DMS 273 treated with DMSO at 0.1 percent for 48 hours (cell line): ENCODE results near the gene CAMSAP2.

Experiments used
- DNase-seq: peaks from one replicate; lab custom pipeline; 2025; lab: John Stamatoyannopoulos, UW

CAMSAP2 gene

GRCh38 chr1:200738327-200738948 lies at the start of gene CAMSAP2:
Gene CAMSAP2, plus strand, starts transcription at chr1:200738893. Its CDS starts 935 bp downstream, at chr1:200739828.
- peak; percentile 71 for DNase-seq

GRCh38 chr1:200692316-200692715 lies 46.4 kb upstream of the CAMSAP2 start:
- DNase-seq: no peak

GRCh38 chr1:200693327-200693726 lies 45.4 kb upstream of the CAMSAP2 start:
- no peak for DNase-seq

GRCh38 chr1:200694738-200695137 lies 44.0 kb upstream of the CAMSAP2 start:
- DNase-seq: no peak

GRCh38 chr1:200699871-200700270 lies 38.8 kb upstream of the CAMSAP2 start:
- no peak for DNase-seq

GRCh38 chr1:200704986-200705500 lies 33.6 kb upstream of the CAMSAP2 start:
- DNase-seq: no peak

GRCh38 chr1:200706111-200706814 lies 32.4 kb upstream of the CAMSAP2 start:
- DNase-seq: no peak

GRCh38 chr1:200707116-200707515 lies 31.6 kb upstream of the CAMSAP2 start:
- no peak for DNase-seq

- no peak for DNase-seq
Measured at GRCh38 chr1:200708161-200708560, 30.5 kb upstream of the CAMSAP2 start.

GRCh38 chr1:200708769-200709168 lies 29.9 kb upstream of the CAMSAP2 start:
- DNase-seq: no peak

- DNase-seq: no peak
Measured at GRCh38 chr1:200710166-200710565, 28.5 kb upstream of the CAMSAP2 start.

GRCh38 chr1:200714504-200715187 lies 24.0 kb upstream of the CAMSAP2 start:
- DNase-seq: no peak

- no peak for DNase-seq
Measured at GRCh38 chr1:200720199-200720598, 18.5 kb upstream of the CAMSAP2 start.

- no peak for DNase-seq
Measured at GRCh38 chr1:200724064-200724463, 14.6 kb upstream of the CAMSAP2 start.

GRCh38 chr1:200727257-200727656 lies 11.4 kb upstream of the CAMSAP2 start:
- no peak for DNase-seq

GRCh38 chr1:200729863-200730262 lies 8.8 kb upstream of the CAMSAP2 start:
- no peak for DNase-seq

GRCh38 chr1:200731654-200732332 lies 6.9 kb upstream of the CAMSAP2 start:
- DNase-seq: no peak

GRCh38 chr1:200732438-200732837 lies 6.3 kb upstream of the CAMSAP2 start:
- DNase-seq: no peak

GRCh38 chr1:200733907-200734306 lies 4.8 kb upstream of the CAMSAP2 start:
- DNase-seq: no peak

- DNase-seq: no peak
Measured at GRCh38 chr1:200737647-200738291, 924 bp upstream of the CAMSAP2 start.

- no peak for DNase-seq
Measured at GRCh38 chr1:200738949-200739651, 407 bp downstream of the CAMSAP2 start.
